Measurements from ENCODE around the gene SMTNL2.
"Not testable (repeated sequence)": the region's sequence is repeated elsewhere in the genome, so short reads cannot be mapped to it uniquely, and the experiment has no call there.

SMTNL2 gene

DNA sequence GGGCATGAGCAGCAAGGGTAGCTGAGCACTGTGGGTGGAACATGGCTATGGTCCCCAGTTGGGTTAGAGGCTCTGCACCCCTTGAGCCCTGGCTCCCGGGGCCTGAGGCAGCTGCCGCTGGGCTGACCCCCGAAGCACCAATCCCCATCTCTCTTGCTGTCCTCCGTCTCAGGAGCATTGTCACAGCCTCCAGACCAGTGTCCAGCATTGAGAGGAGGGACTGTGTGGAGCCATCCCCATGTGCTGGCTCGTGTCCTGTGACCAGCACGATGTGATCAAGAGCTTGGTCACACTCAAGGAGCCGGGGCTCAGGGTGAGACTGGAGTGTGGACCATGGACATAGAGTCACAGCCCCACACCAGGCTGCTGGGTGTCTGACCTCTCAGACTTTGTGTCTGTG lies 2.9 kb downstream of the SMTNL2 start:
- no peaks in the 10 kb centered on the region for H3K79me2 ChIP-seq (ENCODE audit: control insufficient read depth, insufficient read depth, low read length, unreplicated experiment)
- no peak overlapping the region for H3K4me3 ChIP-seq (ENCODE audit: low read depth, low read length)
- no peak overlapping the region for H2AFZ ChIP-seq (ENCODE audit: low read length, unreplicated experiment)
- H3K36me3 ChIP-seq (ENCODE audit: insufficient read depth, low read length): no peaks in the 10 kb centered on the region
- H3K27me3 ChIP-seq (ENCODE audit: insufficient read depth, low read length): peaks cover 50% of the 10 kb centered on the region
- no peak overlapping the region for H3K27ac ChIP-seq (ENCODE audit: low read depth, low read length)
- H3K4me1 ChIP-seq (ENCODE audit: control insufficient read depth, insufficient read depth, low read length, unreplicated experiment): no peaks in the 10 kb centered on the region

DNA sequence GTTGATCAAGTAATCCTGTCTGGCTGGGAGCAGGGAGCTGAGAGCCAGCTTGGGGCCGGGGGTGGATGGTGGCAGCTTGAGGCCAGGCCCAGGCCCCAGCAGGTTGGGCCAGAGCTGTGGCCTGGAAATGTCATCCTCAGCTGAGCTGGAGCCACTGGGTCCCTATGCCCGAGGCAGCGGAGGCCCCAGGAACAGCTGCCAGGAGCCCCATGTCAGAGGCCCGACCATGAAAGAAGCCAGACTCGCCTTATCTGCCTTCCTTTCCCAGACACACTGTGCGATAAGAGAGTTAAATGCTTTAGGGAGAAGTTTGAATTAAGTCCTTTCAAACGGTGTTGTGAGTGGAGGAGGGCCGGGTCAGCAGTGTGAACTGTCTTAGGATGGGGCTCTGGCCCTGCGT lies 3.5 kb downstream of the SMTNL2 start:
- H3K4me1 ChIP-seq (ENCODE audit: control insufficient read depth, insufficient read depth, low read length, unreplicated experiment): no peaks in the 10 kb centered on the region

DNA sequence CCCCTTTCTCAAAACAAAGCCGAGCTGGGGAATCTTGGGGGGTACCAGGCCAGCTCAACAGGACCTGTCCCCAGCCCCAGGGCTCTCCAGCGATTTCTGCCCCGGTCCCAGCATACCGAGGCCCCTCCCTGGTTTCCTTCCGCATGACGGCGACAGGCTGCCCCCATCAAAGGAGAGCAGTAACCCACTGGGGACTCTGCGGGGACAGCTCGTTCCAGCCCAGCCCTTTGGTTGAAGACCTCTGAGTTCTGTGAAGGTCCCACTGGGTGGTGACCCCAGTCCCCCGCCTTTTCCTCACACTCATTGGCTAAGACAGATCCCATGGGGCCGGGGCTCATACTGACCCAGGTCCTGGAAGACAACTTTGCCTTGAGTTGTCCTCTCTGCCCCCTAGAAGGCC lies 4.1 kb downstream of the SMTNL2 start:
- no peak overlapping the region for H3K4me3 ChIP-seq (ENCODE audit: low read depth, low read length)
- no peaks in the 10 kb centered on the region for H3K79me2 ChIP-seq (ENCODE audit: control insufficient read depth, insufficient read depth, low read length, unreplicated experiment)
- H3K27ac ChIP-seq (ENCODE audit: low read depth, low read length): no peak overlapping the region
- H3K4me1 ChIP-seq (ENCODE audit: control insufficient read depth, insufficient read depth, low read length, unreplicated experiment): no peaks in the 10 kb centered on the region
- H3K27me3 ChIP-seq (ENCODE audit: insufficient read depth, low read length): peaks cover 38% of the 10 kb centered on the region
- no peak overlapping the region for H2AFZ ChIP-seq (ENCODE audit: low read length, unreplicated experiment)
- no peaks in the 10 kb centered on the region for H3K36me3 ChIP-seq (ENCODE audit: insufficient read depth, low read length)

More for the DNA sequence above, 3.5 kb downstream of the SMTNL2 start:
- Histone ChIP-seq H2AFZ (ENCODE audit: low read length, unreplicated experiment) (no peak overlapping the region), H3K27ac (ENCODE audit: low read depth, low read length) (no peak overlapping the region), H3K27me3 (ENCODE audit: insufficient read depth, low read length) (peaks cover 43% of the 10 kb centered on the region), H3K36me3 (ENCODE audit: insufficient read depth, low read length) (no peaks in the 10 kb centered on the region), H3K79me2 (ENCODE audit: control insufficient read depth, insufficient read depth, low read length, unreplicated experiment) (no peaks in the 10 kb centered on the region), H3K4me3 (ENCODE audit: low read depth, low read length) (no peak overlapping the region)

DNA sequence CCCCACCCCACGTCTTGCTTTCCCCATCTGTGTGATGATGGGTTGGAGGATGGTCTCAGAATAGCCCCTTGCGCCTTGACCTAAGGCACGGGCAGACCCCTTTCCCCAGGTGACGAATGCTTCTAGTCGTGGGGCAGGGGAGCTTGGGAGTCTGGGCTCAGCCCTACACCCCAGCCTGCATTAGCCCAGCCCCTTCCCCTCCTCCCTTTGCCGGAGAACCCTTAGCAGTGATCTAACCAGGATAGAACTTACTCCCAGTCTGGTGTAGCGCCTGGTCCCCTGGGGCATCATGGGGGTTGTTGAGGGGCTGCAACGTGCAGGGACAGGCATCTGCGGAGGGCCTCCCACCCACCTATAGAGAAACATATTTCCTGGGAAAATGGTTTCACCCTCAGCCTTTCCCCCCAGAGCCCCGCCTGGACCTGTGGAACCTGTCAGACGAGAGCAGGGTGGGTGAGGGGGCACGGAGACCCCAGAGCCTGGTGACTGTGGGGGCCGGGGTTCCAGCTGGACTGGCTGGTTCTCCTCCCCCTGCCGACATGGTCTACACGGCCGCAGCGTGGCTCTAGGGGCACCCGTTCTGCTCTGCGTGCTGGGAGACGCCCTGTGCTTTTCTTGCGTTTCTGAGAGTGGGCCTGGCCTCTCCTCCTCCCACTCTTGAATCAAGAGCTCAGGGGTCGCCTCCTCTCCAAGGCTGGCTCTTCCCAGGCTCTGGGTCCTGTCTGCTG lies 4.7 kb downstream of the SMTNL2 start:
- Histone ChIP-seq H3K79me2 (ENCODE audit: control insufficient read depth, insufficient read depth, low read length, unreplicated experiment) (no peaks in the 10 kb centered on the region), H3K4me1 (ENCODE audit: control insufficient read depth, insufficient read depth, low read length, unreplicated experiment) (no peaks in the 10 kb centered on the region), H3K27ac (ENCODE audit: low read depth, low read length) (no peak overlapping the region), H3K4me3 (ENCODE audit: low read depth, low read length) (no peak overlapping the region), H3K36me3 (ENCODE audit: insufficient read depth, low read length) (no peaks in the 10 kb centered on the region), H3K27me3 (ENCODE audit: insufficient read depth, low read length) (peaks cover 31% of the 10 kb centered on the region), H2AFZ (ENCODE audit: low read length, unreplicated experiment) (no peak overlapping the region)

DNA sequence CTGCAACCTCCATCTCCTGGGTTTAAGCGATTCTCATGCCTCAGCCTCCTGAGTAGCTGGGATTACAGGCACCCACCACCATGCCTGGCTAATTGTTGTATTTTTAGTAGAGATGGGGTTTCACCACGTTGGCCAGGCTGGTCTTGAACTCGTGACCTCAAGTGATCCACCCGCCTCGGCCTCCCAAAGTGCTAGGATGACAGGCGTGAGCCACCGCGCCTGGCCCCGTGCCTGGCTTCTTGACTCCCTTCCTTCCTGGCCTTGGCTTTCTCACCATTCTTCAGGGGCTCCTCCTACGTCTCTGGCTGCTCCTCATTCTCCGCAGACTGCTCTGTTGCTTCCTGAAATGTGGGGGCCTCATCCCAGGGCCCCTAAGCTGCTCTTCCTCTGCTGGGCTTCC lies 5.7 kb downstream of the SMTNL2 start:
- H3K36me3 ChIP-seq (ENCODE audit: insufficient read depth, low read length); H3K79me2 ChIP-seq (ENCODE audit: control insufficient read depth, insufficient read depth, low read length, unreplicated experiment); H3K4me3 ChIP-seq (ENCODE audit: low read depth, low read length); H3K4me1 ChIP-seq (ENCODE audit: control insufficient read depth, insufficient read depth, low read length, unreplicated experiment); H2AFZ ChIP-seq (ENCODE audit: low read length, unreplicated experiment); H3K27ac ChIP-seq (ENCODE audit: low read depth, low read length): not testable (repeated sequence)
- H3K27me3 ChIP-seq (ENCODE audit: insufficient read depth, low read length): peaks cover 22% of the 10 kb centered on the region

DNA sequence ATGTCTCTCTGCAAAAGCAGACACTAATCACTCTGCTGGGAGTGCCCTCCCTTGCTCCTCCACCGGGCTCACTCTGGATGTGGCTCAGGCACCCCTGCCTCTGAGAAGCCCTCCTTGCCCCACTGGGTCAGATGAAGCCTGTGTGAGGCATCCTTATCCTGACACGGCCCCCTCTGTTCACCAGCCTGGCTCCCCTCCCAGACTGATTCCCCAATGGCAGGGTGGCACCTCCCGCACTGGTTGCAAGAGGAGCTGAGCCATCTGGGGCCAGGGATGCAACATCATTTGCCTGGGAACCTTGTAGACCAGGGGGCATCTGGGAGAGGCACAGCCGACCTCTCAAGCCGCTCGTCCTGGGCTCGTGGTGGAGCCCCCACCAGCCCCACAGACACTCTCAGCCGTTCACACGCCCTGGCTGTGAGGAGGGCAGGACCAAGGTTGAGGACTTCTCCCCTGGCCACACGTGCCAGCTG lies 6.7 kb downstream of the SMTNL2 start:
- peaks cover 12% of the 10 kb centered on the region for H3K27me3 ChIP-seq (ENCODE audit: insufficient read depth, low read length)
- no peak overlapping the region for H3K4me3 ChIP-seq (ENCODE audit: low read depth, low read length)
- H3K27ac ChIP-seq (ENCODE audit: low read depth, low read length): no peak overlapping the region
- H2AFZ ChIP-seq (ENCODE audit: low read length, unreplicated experiment): no peak overlapping the region
- H3K79me2 ChIP-seq (ENCODE audit: control insufficient read depth, insufficient read depth, low read length, unreplicated experiment): no peaks in the 10 kb centered on the region
- no peaks in the 10 kb centered on the region for H3K36me3 ChIP-seq (ENCODE audit: insufficient read depth, low read length)
- H3K4me1 ChIP-seq (ENCODE audit: control insufficient read depth, insufficient read depth, low read length, unreplicated experiment): no peaks in the 10 kb centered on the region

DNA sequence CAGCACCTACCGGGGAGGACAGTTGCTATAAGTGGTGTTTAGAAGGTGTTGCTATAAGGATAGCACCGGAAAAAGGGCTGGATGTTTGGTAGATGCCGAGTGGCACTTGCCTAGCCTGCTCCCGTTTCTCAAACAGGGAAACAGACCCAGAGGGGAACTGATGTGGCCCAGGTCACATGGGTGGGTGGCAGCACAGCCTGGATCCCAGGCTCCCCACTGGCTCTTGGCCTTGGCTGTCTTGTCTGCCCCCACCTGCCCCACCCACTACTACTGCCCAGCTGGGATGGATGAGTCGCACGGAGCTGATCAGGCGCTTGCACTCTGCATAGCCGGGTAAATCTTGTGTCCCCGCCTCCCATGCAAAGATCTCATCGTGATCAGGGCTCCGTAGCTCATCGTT lies 7.2 kb downstream of the SMTNL2 start:
- no peaks in the 10 kb centered on the region for H3K4me1 ChIP-seq (ENCODE audit: control insufficient read depth, insufficient read depth, low read length, unreplicated experiment)
- H3K27me3 ChIP-seq (ENCODE audit: insufficient read depth, low read length): peaks cover 7% of the 10 kb centered on the region
- H3K27ac ChIP-seq (ENCODE audit: low read depth, low read length): no peak overlapping the region

DNA sequence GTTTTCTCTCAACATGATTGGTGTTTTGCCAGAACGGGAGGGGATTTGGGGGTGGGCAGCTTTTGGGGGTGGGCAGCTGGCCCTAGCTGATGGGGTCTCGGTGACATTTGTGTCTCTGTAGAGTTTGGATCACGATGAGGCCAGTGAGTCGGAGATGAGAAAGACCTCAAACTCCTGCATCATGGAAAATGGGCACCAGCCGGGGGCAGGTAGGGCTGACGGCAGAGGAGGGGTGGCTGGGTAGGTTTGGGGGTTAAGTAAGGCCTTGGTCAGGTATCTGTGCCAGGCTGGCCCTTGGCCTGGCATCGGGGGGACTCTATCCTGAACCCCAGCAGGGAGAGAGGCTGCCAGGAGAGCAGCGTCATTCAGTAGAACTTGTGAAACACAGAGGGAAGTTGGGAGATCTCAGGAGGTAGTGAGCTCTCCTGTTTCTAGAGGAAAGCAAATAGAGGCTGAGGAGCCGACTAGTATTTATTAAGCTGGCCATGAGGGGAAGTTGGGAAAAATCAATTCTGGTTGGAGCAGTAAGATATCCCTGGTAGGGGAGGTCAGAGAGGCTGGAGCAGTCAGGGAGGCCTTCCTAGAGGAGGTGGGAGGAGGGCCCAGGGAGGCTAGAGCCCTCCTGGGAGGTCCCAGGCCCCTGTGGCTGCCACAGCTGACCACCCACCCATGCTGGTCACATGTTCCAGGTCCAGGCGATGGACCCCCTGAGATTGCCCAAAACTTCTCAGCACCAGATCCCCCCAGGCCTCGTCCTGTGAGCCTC lies 8.1 kb downstream of the SMTNL2 start:
- no peaks in the 10 kb centered on the region for H3K27me3 ChIP-seq (ENCODE audit: insufficient read depth, low read length)
- H2AFZ ChIP-seq (ENCODE audit: low read length, unreplicated experiment): no peak overlapping the region
- H3K4me1 ChIP-seq (ENCODE audit: control insufficient read depth, insufficient read depth, low read length, unreplicated experiment): no peaks in the 10 kb centered on the region

More for the DNA sequence above, 7.2 kb downstream of the SMTNL2 start:
- H3K36me3 ChIP-seq (ENCODE audit: insufficient read depth, low read length): no peaks in the 10 kb centered on the region
- H2AFZ ChIP-seq (ENCODE audit: low read length, unreplicated experiment): no peak overlapping the region
- no peak overlapping the region for H3K4me3 ChIP-seq (ENCODE audit: low read depth, low read length)
- H3K79me2 ChIP-seq (ENCODE audit: control insufficient read depth, insufficient read depth, low read length, unreplicated experiment): no peaks in the 10 kb centered on the region

DNA sequence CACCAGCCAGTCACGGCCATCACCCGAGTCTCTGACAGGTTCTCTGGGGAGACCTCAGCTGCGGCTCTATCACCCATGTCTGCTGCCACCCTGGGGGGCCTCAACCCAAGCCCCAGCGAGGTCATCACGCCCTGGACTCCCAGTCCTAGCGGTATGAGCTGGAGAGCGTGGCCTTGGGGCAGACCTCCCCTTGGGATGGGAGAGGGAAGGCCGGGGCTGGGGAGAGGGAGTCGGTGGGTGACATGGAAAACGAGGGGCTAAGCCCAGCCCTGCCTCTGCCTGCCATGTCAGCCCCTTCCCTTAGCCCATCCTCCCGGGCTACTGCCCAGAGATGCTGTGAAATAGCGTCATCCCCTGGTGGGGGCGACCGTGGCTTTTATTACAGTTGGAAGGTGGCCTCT lies 8.7 kb downstream of the SMTNL2 start:
- Histone ChIP-seq H3K27ac (ENCODE audit: low read depth, low read length) (no peak overlapping the region), H3K4me1 (ENCODE audit: control insufficient read depth, insufficient read depth, low read length, unreplicated experiment) (no peaks in the 10 kb centered on the region), H3K79me2 (ENCODE audit: control insufficient read depth, insufficient read depth, low read length, unreplicated experiment) (no peaks in the 10 kb centered on the region), H3K4me3 (ENCODE audit: low read depth, low read length) (no peak overlapping the region), H3K36me3 (ENCODE audit: insufficient read depth, low read length) (no peaks in the 10 kb centered on the region), H3K27me3 (ENCODE audit: insufficient read depth, low read length) (no peaks in the 10 kb centered on the region), H2AFZ (ENCODE audit: low read length, unreplicated experiment) (no peak overlapping the region)

More for the DNA sequence above, 8.1 kb downstream of the SMTNL2 start:
- H3K79me2 ChIP-seq (ENCODE audit: control insufficient read depth, insufficient read depth, low read length, unreplicated experiment): no peaks in the 10 kb centered on the region
- no peaks in the 10 kb centered on the region for H3K36me3 ChIP-seq (ENCODE audit: insufficient read depth, low read length)
- H3K27ac ChIP-seq (ENCODE audit: low read depth, low read length): no peak overlapping the region
- H3K4me3 ChIP-seq (ENCODE audit: low read depth, low read length): no peak overlapping the region

DNA sequence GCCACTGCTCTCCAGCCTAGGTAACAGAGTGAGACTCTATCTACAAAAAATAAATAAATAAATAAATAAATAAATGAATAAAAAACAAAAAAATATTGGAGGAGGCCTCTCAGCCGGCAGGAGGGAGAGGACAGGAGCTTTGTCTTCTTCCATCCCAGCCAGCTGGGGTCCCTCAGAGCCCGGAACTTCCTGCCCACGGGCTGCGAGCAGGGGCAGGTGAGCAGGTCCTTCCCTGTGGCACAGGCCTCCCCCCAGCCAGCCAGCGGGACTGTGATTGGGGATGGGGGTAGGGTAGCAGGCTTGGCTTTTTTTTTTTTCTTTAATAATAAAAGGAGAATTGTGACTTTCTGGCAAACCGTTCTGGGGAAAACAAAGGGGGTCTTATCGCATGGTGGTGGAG lies 10.1 kb downstream of the SMTNL2 start:
- no peak overlapping the region for H3K4me3 ChIP-seq (ENCODE audit: low read depth, low read length)
- no peaks in the 10 kb centered on the region for H3K36me3 ChIP-seq (ENCODE audit: insufficient read depth, low read length)
- H2AFZ ChIP-seq (ENCODE audit: low read length, unreplicated experiment): no peak overlapping the region
- H3K27ac ChIP-seq (ENCODE audit: low read depth, low read length): no peak overlapping the region
- no peaks in the 10 kb centered on the region for H3K79me2 ChIP-seq (ENCODE audit: control insufficient read depth, insufficient read depth, low read length, unreplicated experiment)
- peaks cover 8% of the 10 kb centered on the region; the same call in 1 of the 2 replicates for H3K27me3 ChIP-seq (ENCODE audit: insufficient read depth, low read length)
- H3K4me1 ChIP-seq (ENCODE audit: control insufficient read depth, insufficient read depth, low read length, unreplicated experiment): peaks cover 1% of the 10 kb centered on the region
